WERI-Rb-1 (cell line): Measurements from ENCODE around the gene FOSL2.

Experiments used
- DNase-seq: peaks from one replicate; pipeline ENCODE4 v3.0.0-alpha.2; 2020
- H3K27ac ChIP-seq: fragments of 250-450 bp; sonication (Bioruptor Pico); 2 replicates; pipeline ENCODE4 v1.5.1; 2020; ENCODE audit warnings: mild to moderate bottlenecking, moderate library complexity
- H3K27me3 ChIP-seq: fragments of 250-450 bp; sonication (Bioruptor Pico); 2 replicates; pipeline ENCODE4 v1.5.1; 2021; ENCODE audit warnings: mild to moderate bottlenecking, low read depth, moderate library complexity; ENCODE audit not compliant: insufficient read depth, severe bottlenecking
- H3K36me3 ChIP-seq: fragments of 250-450 bp; sonication (Bioruptor Pico); 2 replicates; pipeline ENCODE4 v1.5.1; 2020; ENCODE audit warnings: mild to moderate bottlenecking, moderate library complexity
- H3K4me3 ChIP-seq: 2 replicates; pipeline ENCODE4 v1.5.1; 2011; ENCODE audit warnings: low read depth, mild to moderate bottlenecking, control low read depth, low read length
- H3K9me3 ChIP-seq: fragments of 250-450 bp; sonication (Bioruptor Pico); 2 replicates; pipeline ENCODE4 v1.5.1; 2021; ENCODE audit warnings: mild to moderate bottlenecking, moderate library complexity; ENCODE audit not compliant: severe bottlenecking
- TF ChIP-seq, protein P1 (sequence below): IDR thresholded peaks from 2 replicates; pipeline ENCODE4 v1.5.1; 2011; ENCODE audit warnings: low read depth, mild to moderate bottlenecking, control low read depth, inconsistent platforms, low read length

FOSL2 gene

GRCh38 chr2:28435241-28435640, 42.6 kb downstream of the FOSL2 start:
- Histone ChIP-seq H3K9me3 (peaks cover 12% of the 10 kb centered on the region), H3K27me3 (no peaks in the 10 kb centered on the region), H3K4me3 (no peak overlapping the region), H3K27ac (no peak overlapping the region), H3K36me3 (no peaks in the 10 kb centered on the region)
- no peak for DNase-seq
- TF ChIP-seq, protein P1, sequence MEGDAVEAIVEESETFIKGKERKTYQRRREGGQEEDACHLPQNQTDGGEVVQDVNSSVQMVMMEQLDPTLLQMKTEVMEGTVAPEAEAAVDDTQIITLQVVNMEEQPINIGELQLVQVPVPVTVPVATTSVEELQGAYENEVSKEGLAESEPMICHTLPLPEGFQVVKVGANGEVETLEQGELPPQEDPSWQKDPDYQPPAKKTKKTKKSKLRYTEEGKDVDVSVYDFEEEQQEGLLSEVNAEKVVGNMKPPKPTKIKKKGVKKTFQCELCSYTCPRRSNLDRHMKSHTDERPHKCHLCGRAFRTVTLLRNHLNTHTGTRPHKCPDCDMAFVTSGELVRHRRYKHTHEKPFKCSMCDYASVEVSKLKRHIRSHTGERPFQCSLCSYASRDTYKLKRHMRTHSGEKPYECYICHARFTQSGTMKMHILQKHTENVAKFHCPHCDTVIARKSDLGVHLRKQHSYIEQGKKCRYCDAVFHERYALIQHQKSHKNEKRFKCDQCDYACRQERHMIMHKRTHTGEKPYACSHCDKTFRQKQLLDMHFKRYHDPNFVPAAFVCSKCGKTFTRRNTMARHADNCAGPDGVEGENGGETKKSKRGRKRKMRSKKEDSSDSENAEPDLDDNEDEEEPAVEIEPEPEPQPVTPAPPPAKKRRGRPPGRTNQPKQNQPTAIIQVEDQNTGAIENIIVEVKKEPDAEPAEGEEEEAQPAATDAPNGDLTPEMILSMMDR = no peak

DNA sequence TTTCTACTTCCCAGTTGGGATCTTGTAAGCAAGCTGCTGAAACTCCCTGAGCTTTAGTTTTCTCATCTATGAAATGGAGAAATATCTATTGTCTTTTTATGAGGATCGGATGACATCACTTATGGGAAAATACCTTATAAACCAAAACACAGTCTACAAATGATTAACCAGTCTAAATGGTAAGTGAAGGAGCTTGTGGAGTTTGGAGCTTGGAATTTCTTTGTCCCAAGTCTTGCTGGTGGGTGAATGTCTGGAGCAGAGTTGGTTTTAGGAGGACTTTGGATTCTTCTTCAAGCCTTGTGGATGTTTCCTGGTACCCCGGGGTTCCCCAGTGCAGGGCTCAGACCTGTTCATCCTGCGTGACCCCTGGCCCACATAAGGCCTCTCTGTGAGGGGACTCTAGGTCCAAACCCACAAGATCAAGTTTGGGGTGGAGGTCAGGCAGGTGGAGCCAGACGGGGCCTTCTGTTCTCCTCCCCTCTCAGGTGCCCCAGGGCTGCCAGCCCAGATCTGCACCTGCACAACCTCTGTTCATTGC, 43.2 kb downstream of the FOSL2 start:
- peaks cover 12% of the 10 kb centered on the region for H3K9me3 ChIP-seq
- H3K4me3 ChIP-seq = no peak overlapping the region
- DNase-seq = no peak
- H3K27me3 ChIP-seq = no peaks in the 10 kb centered on the region
- H3K36me3 ChIP-seq = no peaks in the 10 kb centered on the region
- TF ChIP-seq, protein P1 = no peak
- H3K27ac ChIP-seq = no peak overlapping the region

GRCh38 chr2:28436525-28437051, 43.9 kb downstream of the FOSL2 start:
- no peak overlapping the region for H3K27ac ChIP-seq
- no peak overlapping the region for H3K4me3 ChIP-seq
- H3K36me3 ChIP-seq = no peaks in the 10 kb centered on the region
- no peaks in the 10 kb centered on the region for H3K27me3 ChIP-seq
- no peak for DNase-seq
- peaks cover 12% of the 10 kb centered on the region for H3K9me3 ChIP-seq
- TF ChIP-seq, protein P1 = no peak

GRCh38 chr2:28437149-28437835, 44.6 kb downstream of the FOSL2 start:
- no peak for DNase-seq
- H3K27ac ChIP-seq = no peak overlapping the region
- H3K36me3 ChIP-seq = no peaks in the 10 kb centered on the region
- peaks cover 12% of the 10 kb centered on the region for H3K9me3 ChIP-seq
- no peak overlapping the region for H3K4me3 ChIP-seq
- H3K27me3 ChIP-seq = no peaks in the 10 kb centered on the region
- TF ChIP-seq, protein P1 = no peak

GRCh38 chr2:28437918-28438317, 45.3 kb downstream of the FOSL2 start:
- no peak for DNase-seq
- H3K27ac ChIP-seq = no peak overlapping the region
- no peak overlapping the region for H3K4me3 ChIP-seq
- TF ChIP-seq, protein P1 = no peak
- H3K9me3 ChIP-seq = peaks cover 11% of the 10 kb centered on the region
- H3K27me3 ChIP-seq = no peaks in the 10 kb centered on the region
- H3K36me3 ChIP-seq = no peaks in the 10 kb centered on the region
